HEK293 (cell line): ENCODE data around the gene LECT2.

Source experiments
- ATF2 ChIP-seq: fragments of 450-650 bp; formaldehyde crosslinking; IDR thresholded peaks from 2 replicates; pipeline ENCODE4 v1.5.1; 2016; ENCODE audit warnings: missing biosample characterization, missing genetic modification characterization, low read depth
- PRDM2 ChIP-seq: fragments of 450-650 bp; formaldehyde crosslinking; IDR thresholded peaks from 2 replicates; pipeline ENCODE4 v1.5.1; 2016; ENCODE audit warnings: missing biosample characterization, missing genetic modification characterization, borderline replicate concordance
- ZEB2 ChIP-seq: fragments of 450-650 bp; formaldehyde crosslinking; IDR thresholded peaks from 2 replicates; pipeline ENCODE4 v1.5.1; 2016; ENCODE audit warnings: missing biosample characterization, missing genetic modification characterization
- ZNF266 ChIP-seq: fragments of 450-650 bp; formaldehyde crosslinking; IDR thresholded peaks from 2 replicates; pipeline ENCODE4 v1.5.1; 2016; ENCODE audit warnings: missing biosample characterization, missing genetic modification characterization, low read depth
- ZNF426 ChIP-seq: fragments of 450-650 bp; formaldehyde crosslinking; IDR thresholded peaks from 2 replicates; pipeline ENCODE4 v1.5.1; 2017; ENCODE audit warnings: missing biosample characterization, missing genetic modification characterization, mild to moderate bottlenecking, inconsistent platforms, moderate library complexity
- ZNF513 ChIP-seq: fragments of 450-650 bp; IDR thresholded peaks from 2 replicates; pipeline ENCODE4 v1.5.1; 2018; ENCODE audit warnings: missing biosample characterization, missing genetic modification characterization
- ZSCAN23 ChIP-seq: fragments of 450-650 bp; formaldehyde crosslinking; IDR thresholded peaks from 2 replicates; pipeline ENCODE4 v1.5.1; 2016; ENCODE audit warnings: missing biosample characterization, missing genetic modification characterization

GRCh38 chr5:135978993-135979392, 24.2 kb upstream of the LECT2 start:
- TF ChIP-seq ZSCAN23 (no peak), PRDM2 (tag by site-specific recombination) (no peak), ZEB2 (no peak), ZNF426 (tag by site-specific recombination) (no peak), ZNF266 (tag by site-specific recombination) (no peak), ATF2 (tag by site-specific recombination) (no peak), ZNF513 (tag by site-specific recombination) (no peak)
